K562 (cell line): ENCODE data around the gene ANKRD13D. TPM values are rescaled to one million over a fixed set of nuclear protein-coding genes. Genes with fewer than 3 reads are reported as not detected.

Experiments used
- CREBBP ChIP-seq: IDR thresholded peaks from one replicate; pipeline ENCODE4 v1.6.1; 2012; ENCODE audit warnings: low read depth, mild to moderate bottlenecking, control low read depth, inconsistent platforms, low read length
- EP400 ChIP-seq: fragments of 450-650 bp; IDR thresholded peaks from 2 replicates; pipeline ENCODE4 v1.6.1; 2017; ENCODE audit warnings: antibody characterized with exemption, mild to moderate bottlenecking, moderate library complexity
- HNRNPH1 ChIP-seq: fragments of 200-400 bp; formaldehyde crosslinking; optimal IDR thresholded peaks from 2 replicates; pipeline ENCODE3; 2017; ENCODE audit warnings: low read depth, mild to moderate bottlenecking, low read length, moderate library complexity
- JUNB ChIP-seq: fragments of 450-650 bp; formaldehyde crosslinking; conservative IDR thresholded peaks from 2 replicates; pipeline ENCODE4 v1.4.0; 2020; ENCODE audit warnings: mild to moderate bottlenecking
- MYNN ChIP-seq, 2 experiments: sonication (generic); formaldehyde crosslinking in 1 of 2; IDR thresholded peaks; 2 replicates each; pipeline versions ENCODE4 v1.5.0 to v1.6.1; 2016 to 2020; ENCODE audit warnings: antibody characterized with exemption in 1 of 2, missing genetic modification reagents in 1 of 2
- NRF1 ChIP-seq, 2 experiments: fragments of 450-650 bp; IDR thresholded peaks in 1 of 2; conservative IDR thresholded peaks in 1 of 2; 2 replicates each; pipeline ENCODE4 v1.6.1; 2014; ENCODE audit warnings: mild to moderate bottlenecking in 2 of 2
- PHF8 ChIP-seq: fragments of 200-600 bp; sonication (generic); IDR thresholded peaks from 2 replicates; pipeline ENCODE4 v1.6.1; 2012; ENCODE audit warnings: mixed run types, mild to moderate bottlenecking, inconsistent platforms, low read length, moderate library complexity, borderline replicate concordance
- PTBP1 ChIP-seq: fragments of 200-400 bp; formaldehyde crosslinking; IDR thresholded peaks from 2 replicates; pipeline ENCODE4 v1.6.1; 2017; ENCODE audit warnings: low read depth, low read length
- SMC3 ChIP-seq: conservative IDR thresholded peaks from 2 replicates; pipeline ENCODE4 v1.6.1; 2011; ENCODE audit warnings: low read depth, low read length, improper control_type of control experiment; ENCODE audit not compliant: insufficient read depth
- ZNF586 ChIP-seq: fragments of 450-650 bp; formaldehyde crosslinking; conservative IDR thresholded peaks from 2 replicates; pipeline ENCODE4 v1.4.0; 2020; ENCODE audit warnings: mild to moderate bottlenecking, moderate library complexity
- polyA plus RNA-seq, 8 experiments: library from polyadenylated mRNA; depleted of rRNA in 4 of 8; stranded (reverse) in 5 of 8; unstranded in 3 of 8; fragments of >200 nt; fragmentation: Nextera tagmentation in 2 of 8; fragmentation: Illumina TruSeq in 1 of 8; extraction: Ambion mirVana in 2 of 8; extraction: Trizol in 1 of 8; gene quantifications; 2 replicates each; pipeline versions ENCODE4 v1.2.1 to v1.2.3, GENCODE V29; 2011 to 2014; ENCODE audit warnings: inconsistent platforms in 1 of 8, missing spikeins in 1 of 8
- total RNA-seq, 7 experiments: library from RNA; depleted of rRNA in 6 of 7; stranded (reverse); fragments of >200 nt in 6 of 7; fragmentation: Illumina TruSeq in 2 of 7; extraction: Trizol in 2 of 7; gene quantifications; 2 replicates each; pipeline versions ENCODE4 v1.2.1 to v1.2.3, GENCODE V29; 2011 to 2021; ENCODE audit warnings: low replicate concordance in 1 of 7
- TF ChIP-seq, protein P1 (sequence below): sonication (generic); formaldehyde crosslinking; IDR thresholded peaks from 2 replicates; pipeline ENCODE4 v1.8.1; 2022; ENCODE audit warnings: missing genetic modification reagents
- TF ChIP-seq, protein P2 (sequence below): sonication (generic); formaldehyde crosslinking; IDR thresholded peaks from 2 replicates; pipeline ENCODE4 v1.8.0; 2022; ENCODE audit warnings: mild to moderate bottlenecking, missing genetic modification reagents
- TF ChIP-seq, protein P3 (sequence below): fragments of 450-650 bp; IDR thresholded peaks from 2 replicates; pipeline ENCODE4 v1.6.1; 2016; ENCODE audit warnings: borderline replicate concordance
- TF ChIP-seq, protein P4 (sequence below), 2 experiments: fragments of 450-650 bp in 1 of 2; sonication (generic) in 1 of 2; formaldehyde crosslinking; conservative IDR thresholded peaks; 2 replicates each; pipeline versions ENCODE4 v1.4.0 to v1.8.1; 2020 to 2022; ENCODE audit warnings: mild to moderate bottlenecking in 1 of 2, missing genetic modification reagents in 1 of 2
- TF ChIP-seq, protein P5 (sequence below): fragments of 250-450 bp; sonication (Bioruptor Pico); IDR thresholded peaks from 2 replicates; pipeline ENCODE4 v1.8.0; 2022; ENCODE audit warnings: inconsistent platforms, mild to moderate bottlenecking, moderate library complexity, borderline replicate concordance

Gene ANKRD13D
- total and polyA plus RNA-seq, 9 of the 15 experiments (the other 6 are each of a cell fraction or from before 2014, with no cell fraction given): 0.94 to 40.9 (median 22.4) TPM

DNA sequence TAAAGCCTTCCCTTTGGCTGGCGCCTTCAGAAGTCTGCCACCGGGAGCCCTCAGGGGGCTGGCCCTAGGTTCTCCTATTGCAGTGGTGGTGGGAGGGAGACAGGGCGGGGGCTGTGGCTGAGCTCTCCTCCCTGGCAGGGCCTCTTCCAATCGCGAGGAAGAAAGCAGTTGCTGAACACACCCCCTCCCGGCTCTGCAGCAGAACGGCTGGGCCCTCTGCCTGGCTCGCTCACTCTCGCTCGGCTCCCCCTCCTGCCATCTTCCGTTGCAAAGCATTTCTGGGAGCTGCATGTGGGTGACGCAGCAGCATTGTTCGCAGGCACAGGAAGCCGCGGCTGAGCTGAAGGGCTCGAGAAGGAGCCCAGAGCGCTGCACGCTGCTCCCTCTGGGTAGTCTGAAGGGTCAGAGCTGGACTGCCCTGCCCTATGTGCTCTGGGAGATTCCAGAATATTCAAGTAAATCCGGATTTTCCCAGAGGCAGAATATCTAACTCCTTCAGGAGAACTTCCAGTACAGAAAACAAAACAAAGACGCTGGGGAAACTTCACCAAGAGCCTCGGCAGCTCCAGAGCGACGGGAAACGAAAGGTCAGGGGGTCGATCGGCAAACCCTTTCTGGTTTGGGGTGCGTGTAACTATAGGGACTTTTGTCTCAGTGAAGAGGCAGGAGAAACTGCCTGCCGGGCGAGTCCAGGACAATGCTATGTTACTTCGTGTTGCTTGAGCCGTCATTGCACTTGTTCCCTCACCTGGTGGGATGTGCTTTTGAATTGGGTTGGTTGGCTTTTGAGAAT is 49.1 kb upstream of the ANKRD13D start (continued):
- TF ChIP-seq, protein P1, sequence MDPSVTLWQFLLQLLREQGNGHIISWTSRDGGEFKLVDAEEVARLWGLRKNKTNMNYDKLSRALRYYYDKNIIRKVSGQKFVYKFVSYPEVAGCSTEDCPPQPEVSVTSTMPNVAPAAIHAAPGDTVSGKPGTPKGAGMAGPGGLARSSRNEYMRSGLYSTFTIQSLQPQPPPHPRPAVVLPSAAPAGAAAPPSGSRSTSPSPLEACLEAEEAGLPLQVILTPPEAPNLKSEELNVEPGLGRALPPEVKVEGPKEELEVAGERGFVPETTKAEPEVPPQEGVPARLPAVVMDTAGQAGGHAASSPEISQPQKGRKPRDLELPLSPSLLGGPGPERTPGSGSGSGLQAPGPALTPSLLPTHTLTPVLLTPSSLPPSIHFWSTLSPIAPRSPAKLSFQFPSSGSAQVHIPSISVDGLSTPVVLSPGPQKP (CRISPR knock-in tag): no peak
- TF ChIP-seq JUNB (CRISPR knock-in tag) (no peak), HNRNPH1 (no peak), NRF1 (conservative IDR thresholded peaks at IDR 0.05 in 1 of 2, IDR thresholded peaks at IDR 0.05 in 1 of 2) (peak; percentile 65 to 71), CREBBP (no peak), PTBP1 (no peak), EP400 (peak; percentile 94), MYNN (IDR thresholded peaks at IDR 0.05) (peak; percentile 49; the same call in 1 of the 2 replicates), MYNN (CRISPR knock-in tag; IDR thresholded peaks at IDR 0.05) (no peak), SMC3 (peak; percentile 24; the same call in 1 of the 2 replicates), ZNF586 (no peak), PHF8 (peak; percentile 64; the same call in 1 of the 2 replicates)
- TF ChIP-seq, protein P2, sequence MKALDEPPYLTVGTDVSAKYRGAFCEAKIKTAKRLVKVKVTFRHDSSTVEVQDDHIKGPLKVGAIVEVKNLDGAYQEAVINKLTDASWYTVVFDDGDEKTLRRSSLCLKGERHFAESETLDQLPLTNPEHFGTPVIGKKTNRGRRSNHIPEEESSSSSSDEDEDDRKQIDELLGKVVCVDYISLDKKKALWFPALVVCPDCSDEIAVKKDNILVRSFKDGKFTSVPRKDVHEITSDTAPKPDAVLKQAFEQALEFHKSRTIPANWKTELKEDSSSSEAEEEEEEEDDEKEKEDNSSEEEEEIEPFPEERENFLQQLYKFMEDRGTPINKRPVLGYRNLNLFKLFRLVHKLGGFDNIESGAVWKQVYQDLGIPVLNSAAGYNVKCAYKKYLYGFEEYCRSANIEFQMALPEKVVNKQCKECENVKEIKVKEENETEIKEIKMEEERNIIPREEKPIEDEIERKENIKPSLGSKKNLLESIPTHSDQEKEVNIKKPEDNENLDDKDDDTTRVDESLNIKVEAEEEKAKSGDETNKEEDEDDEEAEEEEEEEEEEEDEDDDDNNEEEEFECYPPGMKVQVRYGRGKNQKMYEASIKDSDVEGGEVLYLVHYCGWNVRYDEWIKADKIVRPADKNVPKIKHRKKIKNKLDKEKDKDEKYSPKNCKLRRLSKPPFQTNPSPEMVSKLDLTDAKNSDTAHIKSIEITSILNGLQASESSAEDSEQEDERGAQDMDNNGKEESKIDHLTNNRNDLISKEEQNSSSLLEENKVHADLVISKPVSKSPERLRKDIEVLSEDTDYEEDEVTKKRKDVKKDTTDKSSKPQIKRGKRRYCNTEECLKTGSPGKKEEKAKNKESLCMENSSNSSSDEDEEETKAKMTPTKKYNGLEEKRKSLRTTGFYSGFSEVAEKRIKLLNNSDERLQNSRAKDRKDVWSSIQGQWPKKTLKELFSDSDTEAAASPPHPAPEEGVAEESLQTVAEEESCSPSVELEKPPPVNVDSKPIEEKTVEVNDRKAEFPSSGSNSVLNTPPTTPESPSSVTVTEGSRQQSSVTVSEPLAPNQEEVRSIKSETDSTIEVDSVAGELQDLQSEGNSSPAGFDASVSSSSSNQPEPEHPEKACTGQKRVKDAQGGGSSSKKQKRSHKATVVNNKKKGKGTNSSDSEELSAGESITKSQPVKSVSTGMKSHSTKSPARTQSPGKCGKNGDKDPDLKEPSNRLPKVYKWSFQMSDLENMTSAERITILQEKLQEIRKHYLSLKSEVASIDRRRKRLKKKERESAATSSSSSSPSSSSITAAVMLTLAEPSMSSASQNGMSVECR: peak; percentile 97
- TF ChIP-seq, protein P3, sequence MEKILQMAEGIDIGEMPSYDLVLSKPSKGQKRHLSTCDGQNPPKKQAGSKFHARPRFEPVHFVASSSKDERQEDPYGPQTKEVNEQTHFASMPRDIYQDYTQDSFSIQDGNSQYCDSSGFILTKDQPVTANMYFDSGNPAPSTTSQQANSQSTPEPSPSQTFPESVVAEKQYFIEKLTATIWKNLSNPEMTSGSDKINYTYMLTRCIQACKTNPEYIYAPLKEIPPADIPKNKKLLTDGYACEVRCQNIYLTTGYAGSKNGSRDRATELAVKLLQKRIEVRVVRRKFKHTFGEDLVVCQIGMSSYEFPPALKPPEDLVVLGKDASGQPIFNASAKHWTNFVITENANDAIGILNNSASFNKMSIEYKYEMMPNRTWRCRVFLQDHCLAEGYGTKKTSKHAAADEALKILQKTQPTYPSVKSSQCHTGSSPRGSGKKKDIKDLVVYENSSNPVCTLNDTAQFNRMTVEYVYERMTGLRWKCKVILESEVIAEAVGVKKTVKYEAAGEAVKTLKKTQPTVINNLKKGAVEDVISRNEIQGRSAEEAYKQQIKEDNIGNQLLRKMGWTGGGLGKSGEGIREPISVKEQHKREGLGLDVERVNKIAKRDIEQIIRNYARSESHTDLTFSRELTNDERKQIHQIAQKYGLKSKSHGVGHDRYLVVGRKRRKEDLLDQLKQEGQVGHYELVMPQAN: peak; percentile 96
- TF ChIP-seq, protein P4, sequence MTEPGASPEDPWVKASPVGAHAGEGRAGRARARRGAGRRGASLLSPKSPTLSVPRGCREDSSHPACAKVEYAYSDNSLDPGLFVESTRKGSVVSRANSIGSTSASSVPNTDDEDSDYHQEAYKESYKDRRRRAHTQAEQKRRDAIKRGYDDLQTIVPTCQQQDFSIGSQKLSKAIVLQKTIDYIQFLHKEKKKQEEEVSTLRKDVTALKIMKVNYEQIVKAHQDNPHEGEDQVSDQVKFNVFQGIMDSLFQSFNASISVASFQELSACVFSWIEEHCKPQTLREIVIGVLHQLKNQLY (CRISPR knock-in tag; conservative IDR thresholded peaks at IDR 0.05): 0 out of 4 replicates have a peak, but pooled peaks of 1 of the 2 experiments have one; percentile 36
- TF ChIP-seq, protein P5, sequence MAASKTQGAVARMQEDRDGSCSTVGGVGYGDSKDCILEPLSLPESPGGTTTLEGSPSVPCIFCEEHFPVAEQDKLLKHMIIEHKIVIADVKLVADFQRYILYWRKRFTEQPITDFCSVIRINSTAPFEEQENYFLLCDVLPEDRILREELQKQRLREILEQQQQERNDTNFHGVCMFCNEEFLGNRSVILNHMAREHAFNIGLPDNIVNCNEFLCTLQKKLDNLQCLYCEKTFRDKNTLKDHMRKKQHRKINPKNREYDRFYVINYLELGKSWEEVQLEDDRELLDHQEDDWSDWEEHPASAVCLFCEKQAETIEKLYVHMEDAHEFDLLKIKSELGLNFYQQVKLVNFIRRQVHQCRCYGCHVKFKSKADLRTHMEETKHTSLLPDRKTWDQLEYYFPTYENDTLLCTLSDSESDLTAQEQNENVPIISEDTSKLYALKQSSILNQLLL (CRISPR knock-in tag): no peak
